CD4-positive, alpha-beta T cell treated with Interleukin-4 for 1 hour (primary cell): ENCODE measurements around the gene PKN1.

Source experiments
- DNase-seq, 2 donors: peaks; one replicate each; pipeline ENCODE4 v3.0.0-alpha.2; 2020 to 2022

PKN1 gene

DNA sequence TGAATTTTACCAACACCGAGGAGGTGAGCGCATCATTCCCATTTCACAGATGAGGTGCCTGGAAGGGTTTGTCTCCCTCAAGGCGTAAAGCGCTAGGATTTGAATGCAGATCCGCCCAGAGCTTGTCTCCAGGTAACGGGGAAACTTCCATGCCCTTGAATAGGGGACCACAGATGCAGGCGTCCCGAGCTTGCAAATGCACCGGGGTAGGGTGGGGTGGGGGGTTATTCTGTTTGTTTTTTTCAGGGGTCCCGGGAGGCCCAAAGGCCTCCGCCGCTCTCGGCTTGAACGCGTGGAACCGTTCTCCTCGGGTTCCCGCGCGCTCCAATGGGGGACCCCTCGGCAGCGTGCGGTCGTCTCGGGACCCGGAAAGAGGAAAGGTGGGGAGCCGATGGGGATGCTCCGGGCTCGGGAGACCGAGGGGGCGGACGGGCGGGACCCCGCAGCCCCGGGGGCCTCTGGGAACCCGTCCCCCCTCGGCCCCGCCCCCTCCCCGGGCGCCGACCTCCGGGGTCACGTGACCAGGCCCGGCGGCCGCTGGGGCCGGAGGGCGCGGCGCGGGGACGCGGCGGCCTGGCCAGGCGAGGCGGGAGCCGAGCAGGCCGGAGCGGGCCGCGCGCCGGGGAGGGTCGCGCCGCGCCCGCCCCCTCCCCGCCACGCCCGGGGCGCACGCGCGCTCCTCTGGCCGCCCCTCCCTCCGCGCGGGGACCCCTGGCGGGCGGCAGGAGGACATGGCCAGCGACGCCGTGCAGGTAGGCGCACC is at the start of gene PKN1:
PKN1 (plus strand) TSS at position 516 of the 763 bp plus-strand sequence; CDS start at position 732, 216 bp downstream.
- peak; percentile 31 to 49 for DNase-seq

DNA sequence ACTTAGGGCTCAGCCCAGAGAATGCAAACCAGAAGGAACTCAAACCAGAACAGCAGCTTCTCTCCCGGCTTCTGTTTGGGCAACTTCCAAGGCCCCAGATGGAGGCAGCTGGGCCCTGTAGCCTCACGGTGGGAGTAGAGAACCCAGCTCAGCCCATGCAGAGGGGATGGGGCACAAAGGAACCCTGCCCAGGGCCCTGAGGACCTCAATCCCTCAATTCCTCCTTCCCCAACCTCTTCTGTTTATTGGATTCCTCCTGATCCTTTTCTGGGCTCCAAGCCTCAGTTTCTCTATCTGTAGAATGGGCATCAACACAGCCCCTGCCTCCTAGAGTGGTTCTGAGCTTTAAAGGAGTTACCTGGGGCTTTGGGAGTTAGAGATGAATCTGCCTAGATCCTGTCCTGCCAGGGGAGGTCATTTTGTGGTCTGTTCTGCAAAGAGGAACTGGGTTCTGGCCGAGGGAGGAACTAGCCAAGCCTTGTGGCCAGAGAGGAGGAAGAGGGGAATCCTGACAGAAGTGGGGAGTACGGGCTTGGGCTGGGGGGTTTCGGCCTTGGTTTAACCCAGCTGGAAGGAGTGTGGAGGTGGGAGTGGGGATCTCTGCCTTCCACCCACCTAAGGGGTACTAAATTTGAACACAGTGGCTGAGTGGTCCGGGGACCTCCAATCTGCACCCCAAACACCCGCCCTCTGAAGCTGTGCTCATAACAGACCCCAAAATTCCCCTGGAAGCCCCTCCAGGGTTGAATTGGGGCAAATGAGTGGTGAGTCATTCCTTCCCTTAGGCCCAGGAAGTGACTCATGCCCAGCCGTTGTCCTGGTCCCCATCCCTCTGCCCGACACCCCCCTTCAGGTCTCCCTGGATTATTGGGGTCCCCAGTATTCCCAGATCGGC is 49.2 kb upstream of the PKN1 start:
- peak; percentile 75 to 84 for DNase-seq

- peak; percentile 62 to 72 for DNase-seq
These were observed 47.6 kb upstream of the PKN1 start for GRCh38 chr19:14385492-14385891.

- DNase-seq, result no peak
These were observed 42.6 kb upstream of the PKN1 start for GRCh38 chr19:14390548-14390947.

DNA sequence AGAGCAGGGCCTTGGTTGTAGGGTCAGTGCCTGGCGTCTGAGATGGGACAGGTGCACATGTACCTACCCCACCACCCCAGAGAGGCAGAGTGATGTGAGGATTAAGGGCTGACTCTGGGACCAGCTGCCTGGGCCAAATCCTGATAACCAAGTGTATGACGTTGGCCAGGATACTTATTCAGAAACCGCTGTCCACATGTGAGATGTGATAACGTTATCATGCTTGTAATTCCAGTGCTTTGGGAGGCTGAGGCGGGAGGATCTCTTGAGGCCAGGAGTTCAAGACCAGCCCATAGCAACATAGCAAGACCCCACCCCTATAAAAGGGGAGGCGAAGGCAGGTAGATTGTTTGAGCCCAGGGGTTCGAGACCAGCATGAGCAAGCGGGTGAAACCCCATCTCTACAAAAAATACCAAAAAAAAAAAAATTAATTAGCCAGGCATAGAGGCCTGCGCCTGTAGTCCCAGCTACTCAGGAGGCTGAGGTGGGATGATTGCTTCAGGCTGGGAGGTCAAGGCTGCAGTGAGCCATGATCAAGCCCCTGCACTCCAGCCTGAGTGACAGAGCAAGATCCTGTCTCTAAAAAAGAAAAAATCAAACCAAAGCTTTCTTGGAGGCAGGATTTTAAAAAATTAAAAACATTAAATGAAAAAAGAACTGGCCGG is 41.8 kb upstream of the PKN1 start:
- no peak for DNase-seq

DNA sequence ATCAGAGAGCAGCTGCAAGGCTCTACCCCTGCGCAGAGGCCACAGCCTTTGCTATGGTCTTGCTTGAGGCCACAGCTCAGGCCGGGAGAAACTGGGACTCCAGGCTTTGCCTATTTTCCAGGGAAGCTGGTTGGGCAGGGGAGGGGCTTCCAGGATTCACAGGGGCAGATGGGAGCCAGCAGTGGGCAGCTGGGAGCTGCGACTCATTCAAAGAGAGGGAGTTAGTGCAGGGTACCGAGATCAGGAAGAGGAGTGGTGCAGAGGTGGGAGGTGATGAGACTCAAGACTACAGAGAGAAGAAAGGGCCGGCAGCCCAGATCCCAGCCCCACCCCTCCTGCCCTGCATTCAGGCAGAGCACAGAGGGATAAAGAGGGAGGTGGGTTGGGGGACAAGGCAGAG is 39.8 kb upstream of the PKN1 start:
- no peak for DNase-seq

- no peak for DNase-seq
These were observed 38.9 kb upstream of the PKN1 start for GRCh38 chr19:14394167-14394566.

- no peak for DNase-seq
These were observed 37.8 kb upstream of the PKN1 start for GRCh38 chr19:14395262-14395661.

DNA sequence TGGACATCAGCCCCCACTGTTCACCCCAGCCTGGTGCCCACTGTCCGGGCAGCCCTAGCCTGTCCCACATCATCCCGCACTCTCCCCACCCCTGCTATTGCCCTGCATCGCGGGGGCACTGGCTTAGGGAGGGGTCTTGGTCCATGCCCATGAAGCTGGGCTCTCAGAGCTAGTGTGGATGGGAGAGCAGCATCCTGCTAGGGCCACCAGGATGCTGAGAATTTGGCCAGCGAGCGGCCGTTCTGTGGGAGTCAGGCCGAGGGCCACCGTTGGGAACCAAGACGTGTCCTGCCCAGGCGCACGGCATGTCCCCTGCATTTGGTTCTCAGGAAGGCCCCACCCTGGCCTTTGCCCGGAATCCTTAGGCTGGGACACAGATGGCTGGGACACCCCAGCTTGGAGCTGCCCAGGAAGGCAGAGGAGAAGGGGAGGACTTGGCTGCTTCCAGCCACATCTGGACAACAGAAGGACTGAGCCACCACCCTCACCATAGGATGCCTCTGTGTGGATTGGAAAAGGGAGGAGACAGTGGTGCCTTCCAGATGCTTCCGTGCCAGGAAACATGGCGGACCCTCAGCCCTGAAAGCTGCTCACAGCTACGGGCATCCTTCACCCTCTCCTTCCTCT is 37.3 kb upstream of the PKN1 start:
- no peak for DNase-seq

DNA sequence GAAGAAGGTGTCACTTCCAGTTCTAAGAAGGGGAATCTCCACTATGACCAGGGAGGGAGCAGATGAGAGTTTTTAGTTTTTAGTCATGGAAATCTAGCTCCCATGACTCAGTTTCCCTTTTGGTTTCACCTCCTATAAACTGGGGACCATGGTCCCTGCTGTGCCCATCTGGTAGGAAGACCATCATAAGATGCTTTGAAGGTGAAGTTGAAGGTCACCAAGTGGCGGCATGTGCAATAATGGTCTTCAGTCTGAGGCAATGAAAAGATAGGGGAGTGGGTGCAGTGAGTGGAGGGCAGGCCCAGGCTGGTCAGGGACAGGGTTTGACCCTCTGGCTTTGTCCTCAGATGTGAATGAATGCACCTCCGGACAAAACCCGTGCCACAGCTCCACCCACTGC is 36.4 kb upstream of the PKN1 start:
- DNase-seq, result peak in 1 of 2 donors; percentile 39

GRCh38 chr19:14397168-14397567 is 35.9 kb upstream of the PKN1 start:
- DNase-seq, result peak in 1 of 2 donors; percentile 46

DNA sequence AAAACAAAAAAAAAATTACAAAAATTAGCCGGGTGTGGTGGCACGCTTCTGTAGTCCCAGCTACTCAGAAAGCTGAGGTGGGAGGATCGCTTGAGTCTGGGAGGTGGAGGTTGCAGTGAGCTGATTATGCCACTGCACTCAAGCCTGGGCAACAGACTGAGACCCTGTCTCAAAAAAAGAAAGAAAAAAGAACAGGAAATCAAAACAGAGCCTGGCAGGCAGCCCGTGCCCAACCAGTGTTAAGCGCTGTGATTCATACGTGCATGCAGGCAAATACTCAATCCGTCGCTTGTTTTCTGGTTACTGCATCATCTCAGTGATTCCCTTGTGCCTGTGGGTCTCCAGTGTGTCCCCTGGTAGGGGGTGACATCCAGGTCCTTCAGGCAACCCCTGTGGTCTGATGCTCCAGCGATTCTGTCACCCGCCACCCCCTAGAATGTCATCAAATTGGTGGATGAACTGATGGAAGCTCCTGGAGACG is 32.1 kb upstream of the PKN1 start:
- DNase-seq, result peak; percentile 51 to 59

DNA sequence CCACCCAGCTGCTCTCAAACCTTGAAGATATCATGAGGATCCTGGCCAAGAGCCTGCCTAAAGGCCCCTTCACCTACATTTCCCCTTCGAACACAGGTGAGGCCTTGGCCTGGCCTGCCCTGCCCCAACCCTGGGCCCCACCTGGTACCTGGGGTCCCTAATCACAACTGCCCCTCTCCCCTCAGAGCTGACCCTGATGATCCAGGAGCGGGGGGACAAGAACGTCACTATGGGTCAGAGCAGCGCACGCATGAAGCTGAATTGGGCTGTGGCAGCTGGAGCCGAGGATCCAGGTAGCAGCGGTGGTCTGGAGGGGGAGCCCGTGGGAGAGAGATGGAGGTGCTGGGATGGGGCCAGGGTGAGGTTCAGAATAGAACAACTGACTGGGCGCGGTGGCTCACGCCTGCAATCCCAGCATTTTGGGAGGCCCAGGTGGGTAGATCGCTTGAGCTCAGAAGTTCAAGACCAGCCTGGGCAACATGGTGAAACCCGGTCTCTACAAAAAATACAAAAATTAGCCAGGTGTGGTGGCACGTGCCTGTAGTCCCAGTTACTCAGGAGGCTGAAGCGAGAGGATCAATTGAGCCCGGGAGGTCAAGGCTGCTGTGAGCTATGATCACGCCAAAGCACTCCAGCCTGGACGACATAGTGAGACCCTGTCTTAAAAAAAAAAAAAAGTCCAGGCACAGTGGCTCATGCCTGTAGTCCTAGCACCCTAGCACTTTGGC is 31.5 kb upstream of the PKN1 start:
- peak; percentile 35 to 57 for DNase-seq

- DNase-seq, result peak; percentile 58 to 74
These were observed 30.6 kb upstream of the PKN1 start for GRCh38 chr19:14402332-14403144.

DNA sequence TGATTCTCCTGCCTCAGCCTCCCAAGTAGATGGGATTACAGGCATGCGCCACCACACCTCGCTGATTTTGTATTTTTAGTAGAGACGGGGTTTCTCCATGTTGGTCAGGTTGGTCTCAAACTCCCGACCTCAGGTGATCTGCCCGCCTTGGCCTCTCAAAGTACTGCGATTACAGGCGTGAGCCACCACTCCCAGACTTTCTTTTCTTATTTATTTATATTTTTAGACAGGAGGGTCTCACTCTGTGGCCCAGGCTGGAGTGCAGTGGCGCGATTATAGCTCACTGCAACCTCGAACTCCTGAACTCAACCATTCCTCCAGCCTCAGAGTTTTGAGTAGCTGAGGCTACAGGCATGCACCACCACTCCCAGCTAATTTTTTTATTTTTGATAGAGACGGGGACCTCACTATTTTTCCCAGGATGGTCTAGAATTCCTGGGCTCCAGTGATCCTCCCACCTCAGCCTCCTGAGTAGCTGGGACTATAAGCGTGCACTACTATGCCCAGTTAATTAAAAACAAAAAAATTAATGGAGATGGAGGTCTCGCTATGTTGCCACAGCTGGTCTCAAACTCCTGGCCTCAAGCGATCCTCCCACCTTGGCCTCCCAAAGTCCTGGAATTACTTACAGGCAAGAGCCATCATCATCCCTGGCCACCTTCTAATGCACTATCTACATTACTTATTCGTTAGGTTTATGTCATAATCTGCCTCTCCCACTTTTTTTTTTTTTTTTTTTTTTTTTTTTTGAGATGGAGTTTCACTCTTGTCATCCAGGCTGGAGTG is 29.8 kb upstream of the PKN1 start:
- peak; percentile 27 to 47 for DNase-seq

- DNase-seq, result peak; percentile 38 to 60
These were observed 28.8 kb upstream of the PKN1 start for GRCh38 chr19:14404312-14404711.

GRCh38 chr19:14405380-14405757 is 27.7 kb upstream of the PKN1 start:
- DNase-seq, result no peak

DNA sequence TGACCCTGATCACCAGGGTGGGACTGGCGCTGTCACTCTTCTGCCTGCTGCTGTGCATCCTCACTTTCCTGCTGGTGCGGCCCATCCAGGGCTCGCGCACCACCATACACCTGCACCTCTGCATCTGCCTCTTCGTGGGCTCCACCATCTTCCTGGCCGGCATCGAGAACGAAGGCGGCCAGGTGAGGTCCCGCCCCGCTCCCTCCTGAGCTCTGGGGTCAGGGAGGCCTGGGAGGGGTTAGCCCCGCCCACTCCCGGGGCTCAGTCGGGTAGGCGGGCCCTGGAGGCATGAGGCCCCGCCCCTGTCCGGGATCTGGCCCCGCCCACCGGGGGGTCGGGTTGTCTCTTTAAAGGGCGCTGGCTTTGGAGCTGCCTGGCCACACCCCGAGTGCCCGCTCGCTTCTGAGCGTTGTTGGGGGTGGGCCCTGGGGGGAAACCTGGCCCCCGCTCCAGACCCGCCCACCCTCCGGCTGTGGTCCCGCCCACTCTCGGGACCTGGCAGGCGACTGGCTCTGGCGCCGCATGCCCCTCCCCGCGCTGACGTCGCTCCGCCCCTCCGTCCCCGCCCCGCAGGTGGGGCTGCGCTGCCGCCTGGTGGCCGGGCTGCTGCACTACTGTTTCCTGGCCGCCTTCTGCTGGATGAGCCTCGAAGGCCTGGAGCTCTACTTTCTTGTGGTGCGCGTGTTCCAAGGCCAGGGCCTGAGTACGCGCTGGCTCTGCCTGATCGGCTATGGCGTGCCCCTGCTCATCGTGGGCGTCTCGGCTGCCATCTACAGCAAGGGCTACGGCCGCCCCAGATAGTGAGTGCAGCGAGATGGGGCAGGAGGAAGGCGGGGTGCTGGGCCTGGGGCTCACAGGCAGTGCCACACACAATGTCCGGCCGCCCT is 27.1 kb upstream of the PKN1 start:
- DNase-seq, result peak; percentile 90 to 91
